Right lobe of liver (tissue), 4 donors: ENCODE measurements around the gene MRPS26.

Experiments used
- CTCF ChIP-seq, 4 donors: fragments of 200-600 bp in 3 of 4; fragments of 450-650 bp in 1 of 4; IDR thresholded peaks; one replicate each; pipeline versions ENCODE4 v1.5.1 to v1.8.0; 2016 to 2022; ENCODE audit warnings: antibody characterized with exemption in 4 of 4, mild to moderate bottlenecking in 2 of 4
- POLR2A ChIP-seq: fragments of 450-650 bp; IDR thresholded peaks from one replicate; pipeline ENCODE4 v1.6.1; 2017; ENCODE audit warnings: antibody characterized with exemption, mild to moderate bottlenecking
- donor health status: DM: no; HTN: no; CAD: no.
- donor health status: DM: no; HTN: no; CAD: no.
- donor health status: DM: no; HTN: yes; CAD: no.

GRCh38 chr20:3068075-3068474 is 22.2 kb downstream of the MRPS26 start:
- TF ChIP-seq CTCF (IDR thresholded peaks at IDR 0.05) (no peak), POLR2A (no peak)
